K562 (cell line): Measurements from ENCODE around the gene IGF2. TPM values are rescaled to one million over a fixed set of nuclear protein-coding genes. Genes with fewer than 3 reads are reported as not detected.

ENCODE experiments used
- ATAC-seq: fragments of 200-7000 bp; cut with Tn5 transposase; 3 replicates; pipeline ENCODE4 v1.9.1; 2020; ENCODE audit warnings: moderate library complexity
- BruUV-seq: library from RNA; stranded (reverse); fragments of 400-500 nt; replicated peaks from 2 replicates; lab custom pipeline; 2021; lab: Mats Ljungman, UMichigan
- CTCF ChIA-PET: fragments of 300-600 bp; formaldehyde crosslinking; extraction: SDS; loops from one replicate; lab custom pipeline; 2021; ENCODE audit warnings: low intra/inter-chr PET ratio; lab: Yijun Ruan, JAX
- POLR2A ChIA-PET: fragments of 300-600, 350-650 bp; sonication (Branson Sonifier 250); formaldehyde crosslinking; extraction: SDS; loops from one replicate; lab custom pipeline; 2021; ENCODE audit warnings: antibody characterized with exemption, inconsistent platforms; lab: Yijun Ruan, JAX
- DNase-seq, 4 experiments: peaks; one replicate each; pipeline versions ENCODE4 v3.0.0 to v3.0.0-alpha.2; 2011 to 2018; ENCODE audit warnings: low spot score in 3 of 4, mixed read lengths in 3 of 4; ENCODE audit errors: extremely low read depth in 1 of 4
- FAIRE-seq: peaks from 2 replicates; lab custom pipeline; 2011; peaks lifted over from hg19 to GRCh38; lab: Jason Lieb, UNC
- H2AFZ ChIP-seq: 2 replicates; pipeline ENCODE4 v1.6.0; 2011; ENCODE audit warnings: low read depth, low read length, control low read depth, inconsistent platforms
- H3K27ac ChIP-seq: fragments of 200-600 bp; 3 replicates; pipeline ENCODE4 v1.8.0; 2011; ENCODE audit warnings: low read depth, mild to moderate bottlenecking, control low read depth, inconsistent platforms, low read length, moderate library complexity, mixed read lengths; ENCODE audit errors: extremely low read depth
- H3K27me3 ChIP-seq, 2 experiments: fragments of 300-600 bp in 1 of 2; 2 replicates in 1 of 2; 3 replicates in 1 of 2; pipeline versions ENCODE4 v1.6.0 to v1.8.0; 2011; ENCODE audit warnings: inconsistent platforms in 2 of 2, low read length in 2 of 2, mild to moderate bottlenecking in 1 of 2, mixed read lengths in 1 of 2, moderate library complexity in 1 of 2; ENCODE audit not compliant: control insufficient read depth in 2 of 2, insufficient read depth in 2 of 2
- H3K36me3 ChIP-seq: fragments of 300-600 bp; 3 replicates; pipeline ENCODE4 v1.8.0; 2011; ENCODE audit warnings: mild to moderate bottlenecking, low read length, inconsistent platforms; ENCODE audit not compliant: control insufficient read depth, insufficient read depth
- H3K4me1 ChIP-seq, 2 experiments: fragments of 200-600 bp in 1 of 2; replicated peaks in 1 of 2; 2 replicates in 1 of 2; 3 replicates in 1 of 2; pipeline versions ENCODE4 v1.5.1 to v1.8.0; 2011; ENCODE audit warnings: inconsistent platforms in 2 of 2, low read length in 2 of 2, mild to moderate bottlenecking in 1 of 2, mixed read lengths in 1 of 2, moderate library complexity in 1 of 2; ENCODE audit not compliant: control insufficient read depth in 2 of 2, insufficient read depth in 2 of 2
- H3K4me2 ChIP-seq: 2 replicates; pipeline ENCODE4 v1.6.1; 2011; ENCODE audit warnings: low read length, control low read depth, inconsistent platforms, mixed read lengths; ENCODE audit not compliant: insufficient read depth
- H3K4me3 ChIP-seq: fragments of 200-600 bp; sonication (generic), shearing (Covaris generic); 2 replicates; pipeline ENCODE4 v1.5.1; 2016; ENCODE audit warnings: control low read depth, inconsistent platforms
- H3K79me2 ChIP-seq: fragments of 200-600 bp; 3 replicates; pipeline ENCODE4 v1.8.0; 2011; ENCODE audit warnings: low read length, inconsistent platforms; ENCODE audit not compliant: control insufficient read depth, insufficient read depth
- H3K9ac ChIP-seq, 2 experiments: 2 replicates each; pipeline versions ENCODE4 v1.6.0 to v1.6.1; 2011; ENCODE audit warnings: low read depth in 2 of 2, low read length in 2 of 2, control low read depth in 1 of 2, inconsistent platforms in 1 of 2, mild to moderate bottlenecking in 1 of 2, mixed read lengths in 1 of 2; ENCODE audit not compliant: insufficient read depth in 1 of 2
- H3K9me1 ChIP-seq: one replicate; pipeline ENCODE4 v1.6.0; 2011; ENCODE audit warnings: inconsistent platforms, mild to moderate bottlenecking, low read length, moderate library complexity; ENCODE audit not compliant: control insufficient read depth, insufficient read depth
- H3K9me3 ChIP-seq: replicated peaks from 2 replicates; pipeline ENCODE4 v1.5.1; 2011; ENCODE audit warnings: low read depth, low read length, inconsistent platforms; ENCODE audit not compliant: control insufficient read depth, insufficient read depth
- H4K20me1 ChIP-seq: replicated peaks from 2 replicates; pipeline ENCODE4 v1.6.1; 2011; ENCODE audit warnings: low read length, inconsistent platforms, mixed read lengths; ENCODE audit not compliant: control insufficient read depth, insufficient read depth
- CREBBP ChIP-seq: IDR thresholded peaks from one replicate; pipeline ENCODE4 v1.6.1; 2012; ENCODE audit warnings: low read depth, mild to moderate bottlenecking, control low read depth, inconsistent platforms, low read length
- PHF8 ChIP-seq: fragments of 200-600 bp; sonication (generic); IDR thresholded peaks from 2 replicates; pipeline ENCODE4 v1.6.1; 2012; ENCODE audit warnings: mixed run types, mild to moderate bottlenecking, inconsistent platforms, low read length, moderate library complexity, borderline replicate concordance
- ZNF644 ChIP-seq: fragments of 200-800 bp; sonication (Bioruptor generic); IDR thresholded peaks from 2 replicates; pipeline ENCODE4 v1.6.1; 2016; ENCODE audit warnings: low read depth, missing genetic modification characterization, missing compliant biosample characterization
- WGBS: fragments of 100-300 bp; shearing (Covaris generic); methylation state at CpG from one replicate; pipeline ENCODE4 v1.1.6; 2016; ENCODE audit warnings: low coverage, mixed read lengths; ENCODE audit not compliant: insufficient coverage; ENCODE audit errors: missing lambda C conversion rate; 5-methylcytosine and 5-hydroxymethylcytosine counted together
- in situ Hi-C: fragments of 300-500 bp; cut with MboI; formaldehyde crosslinking; loops from 4 replicates; pipeline ENCODE4 v1.15.0; 2018; ENCODE audit warnings: inconsistent platforms, mixed read lengths
- intact Hi-C: fragments of 100-400 bp; cut with micrococcal nuclease; formaldehyde crosslinking; loops from 2 replicates; pipeline ENCODE4 v1.14.2; 2022
- polyA plus RNA-seq, 8 experiments: library from polyadenylated mRNA; depleted of rRNA in 4 of 8; stranded (reverse) in 5 of 8; unstranded in 3 of 8; fragments of >200 nt; fragmentation: Nextera tagmentation in 2 of 8; fragmentation: Illumina TruSeq in 1 of 8; extraction: Ambion mirVana in 2 of 8; extraction: Trizol in 1 of 8; gene quantifications; 2 replicates each; pipeline versions ENCODE4 v1.2.1 to v1.2.3, GENCODE V29; 2011 to 2014; ENCODE audit warnings: inconsistent platforms in 1 of 8, missing spikeins in 1 of 8
- total RNA-seq, 7 experiments: library from RNA; depleted of rRNA in 6 of 7; stranded (reverse); fragments of >200 nt in 6 of 7; fragmentation: Illumina TruSeq in 2 of 7; extraction: Trizol in 2 of 7; gene quantifications; 2 replicates each; pipeline versions ENCODE4 v1.2.1 to v1.2.3, GENCODE V29; 2011 to 2021; ENCODE audit warnings: low replicate concordance in 1 of 7
- TF ChIP-seq, protein P1 (sequence below): fragments of 450-650 bp; formaldehyde crosslinking; IDR thresholded peaks from 2 replicates; pipeline ENCODE4 v1.4.0; 2020; ENCODE audit warnings: mild to moderate bottlenecking, moderate library complexity
- TF ChIP-seq, protein P2 (sequence below): fragments of 450-650 bp; IDR thresholded peaks from 2 replicates; pipeline ENCODE4 v1.6.1; 2016; ENCODE audit warnings: low read depth, mild to moderate bottlenecking, moderate library complexity
- TF ChIP-seq, protein P3 (sequence below): fragments of 250-450 bp; sonication (Bioruptor Pico); IDR thresholded peaks from 2 replicates; pipeline ENCODE4 v1.8.0; 2021; ENCODE audit warnings: borderline replicate concordance, mild to moderate bottlenecking, moderate library complexity; ENCODE audit not compliant: poor library complexity, severe bottlenecking
- TF ChIP-seq, protein P4 (sequence below): sonication (generic); formaldehyde crosslinking; IDR thresholded peaks from 2 replicates; pipeline ENCODE4 v1.8.1; 2022; ENCODE audit warnings: missing genetic modification reagents

Gene IGF2
- total and polyA plus RNA-seq, 9 of the 15 experiments (the other 6 are each of a cell fraction or from before 2014, with no cell fraction given) = 0.16 TPM; not detected in 8

DNA sequence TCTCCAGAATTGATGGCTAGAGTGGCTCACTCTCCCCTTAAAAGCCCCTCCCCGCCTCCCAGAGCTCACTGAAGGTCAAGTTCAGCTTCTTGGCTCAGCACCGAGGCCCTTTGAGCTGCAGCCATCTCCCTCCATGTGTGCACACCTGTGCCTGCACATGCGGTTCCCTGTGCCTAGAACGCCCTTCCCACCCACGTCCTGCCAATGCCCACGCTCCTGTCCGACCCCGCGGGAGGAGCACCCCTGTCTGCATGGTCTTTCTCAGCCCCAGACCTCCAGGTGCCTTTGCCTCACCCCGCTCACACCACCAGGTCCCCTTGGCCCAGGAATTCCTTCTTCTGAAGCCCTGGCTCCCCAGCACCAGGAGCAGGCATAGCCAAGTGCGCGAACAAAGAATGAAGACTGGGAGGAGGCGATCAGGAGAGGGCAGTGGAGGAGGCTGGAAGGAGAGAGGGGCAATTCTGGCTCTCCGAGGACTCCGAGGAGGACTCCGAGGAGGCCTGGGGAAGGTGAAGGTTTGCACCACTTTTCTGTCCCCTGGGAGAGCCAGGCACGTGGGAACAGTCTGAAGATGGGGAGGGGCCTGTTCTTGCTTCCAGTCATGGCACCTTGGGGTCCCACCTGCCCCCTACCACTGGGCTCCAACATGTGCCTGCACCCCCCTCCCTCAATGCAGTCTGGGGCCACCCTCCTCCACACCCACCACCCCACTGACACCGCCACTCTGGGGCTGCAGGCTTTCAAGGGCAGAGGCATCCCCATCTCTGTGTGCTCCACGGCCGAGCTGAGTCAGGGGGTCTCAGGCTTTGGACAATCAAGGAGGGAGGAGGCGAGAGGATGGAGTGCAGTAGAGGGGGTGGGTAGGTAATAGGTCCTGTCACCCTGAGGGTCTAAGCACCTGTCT lies 17.7 kb downstream of the IGF2 start (continued):
- TF ChIP-seq, protein P1, sequence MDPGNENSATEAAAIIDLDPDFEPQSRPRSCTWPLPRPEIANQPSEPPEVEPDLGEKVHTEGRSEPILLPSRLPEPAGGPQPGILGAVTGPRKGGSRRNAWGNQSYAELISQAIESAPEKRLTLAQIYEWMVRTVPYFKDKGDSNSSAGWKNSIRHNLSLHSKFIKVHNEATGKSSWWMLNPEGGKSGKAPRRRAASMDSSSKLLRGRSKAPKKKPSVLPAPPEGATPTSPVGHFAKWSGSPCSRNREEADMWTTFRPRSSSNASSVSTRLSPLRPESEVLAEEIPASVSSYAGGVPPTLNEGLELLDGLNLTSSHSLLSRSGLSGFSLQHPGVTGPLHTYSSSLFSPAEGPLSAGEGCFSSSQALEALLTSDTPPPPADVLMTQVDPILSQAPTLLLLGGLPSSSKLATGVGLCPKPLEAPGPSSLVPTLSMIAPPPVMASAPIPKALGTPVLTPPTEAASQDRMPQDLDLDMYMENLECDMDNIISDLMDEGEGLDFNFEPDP (CRISPR knock-in tag) = no peak
- TF ChIP-seq CREBBP = no peak

DNA sequence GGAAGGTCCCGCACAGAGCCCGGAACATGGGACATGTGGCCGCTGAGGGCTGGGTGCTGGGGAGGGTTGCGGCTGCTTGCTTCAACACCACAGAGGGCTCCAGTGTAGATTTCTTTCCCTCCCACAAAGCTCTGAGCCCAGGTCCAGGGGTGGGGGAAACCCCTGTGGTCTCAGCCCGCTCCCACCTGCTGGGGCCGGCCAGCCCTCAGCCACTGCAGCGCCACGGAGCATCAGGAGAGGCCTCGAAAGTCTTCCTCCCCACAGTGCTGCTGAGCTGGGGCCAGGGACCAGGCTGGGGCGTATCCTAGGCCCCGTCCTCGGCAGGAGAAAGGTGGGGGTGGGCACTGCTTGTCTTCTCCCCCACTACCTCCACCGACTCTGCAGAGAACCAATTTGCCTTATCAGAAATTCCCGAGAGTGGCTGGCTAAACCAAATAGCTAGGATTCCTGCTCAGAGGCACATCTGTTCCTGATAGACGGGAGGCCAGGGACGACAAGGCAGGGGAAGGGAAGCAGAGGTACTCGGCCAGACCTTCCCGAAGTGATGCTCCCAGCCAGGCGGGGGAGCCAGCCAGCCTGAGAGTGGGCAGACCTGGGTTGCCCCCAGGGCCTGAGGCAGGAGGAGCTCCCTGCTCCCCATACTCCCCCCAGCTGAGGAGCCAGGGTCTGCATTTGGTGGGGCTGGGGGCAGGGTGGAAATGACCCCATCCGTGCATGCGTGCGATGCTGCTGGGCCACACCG lies 18.7 kb downstream of the IGF2 start:
- no peaks in the 10 kb centered on the region for H4K20me1 ChIP-seq
- 2% methylated on average over 18 of the region's 23 CpGs for WGBS

More for the DNA sequence above, 18.7 kb downstream of the IGF2 start:
- ChIA-PET POLR2A (interaction anchor here (0.6 to 0.7 kb wide), 2 partner anchors 17 to 285 kb away, joined by 3 read pairs; no protein-coding TSS in a partner anchor), CTCF (no interaction called here)
- Histone ChIP-seq H3K9me1 (no peaks in the 10 kb centered on the region), H3K27me3 (peaks cover 0 to 17% of the 10 kb centered on the region in 2 experiments; a peak in 4 of 5 replicates), H3K4me1 (no peaks in the 10 kb centered on the region), H2AFZ (no peak overlapping the region), H3K4me2 (no peak overlapping the region), H3K36me3 (no peaks in the 10 kb centered on the region), H3K9ac (no peak overlapping the region), H3K4me3 (no peak overlapping the region), H3K9me3 (no peaks in the 10 kb centered on the region), H3K27ac (no peak overlapping the region), H3K79me2 (no peaks in the 10 kb centered on the region)
- no peak for DNase-seq
- in situ Hi-C loops (no loop called here), intact Hi-C loops (no loop called here)
- BruUV-seq = no TSS peak
- no peak for FAIRE-seq
- TF ChIP-seq PHF8 = no peak
- TF ChIP-seq, protein P2, sequence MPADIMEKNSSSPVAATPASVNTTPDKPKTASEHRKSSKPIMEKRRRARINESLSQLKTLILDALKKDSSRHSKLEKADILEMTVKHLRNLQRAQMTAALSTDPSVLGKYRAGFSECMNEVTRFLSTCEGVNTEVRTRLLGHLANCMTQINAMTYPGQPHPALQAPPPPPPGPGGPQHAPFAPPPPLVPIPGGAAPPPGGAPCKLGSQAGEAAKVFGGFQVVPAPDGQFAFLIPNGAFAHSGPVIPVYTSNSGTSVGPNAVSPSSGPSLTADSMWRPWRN = no peak
- TF ChIP-seq ZNF644 (tag) = no peak
- TF ChIP-seq, protein P3, sequence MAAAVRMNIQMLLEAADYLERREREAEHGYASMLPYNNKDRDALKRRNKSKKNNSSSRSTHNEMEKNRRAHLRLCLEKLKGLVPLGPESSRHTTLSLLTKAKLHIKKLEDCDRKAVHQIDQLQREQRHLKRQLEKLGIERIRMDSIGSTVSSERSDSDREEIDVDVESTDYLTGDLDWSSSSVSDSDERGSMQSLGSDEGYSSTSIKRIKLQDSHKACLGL (CRISPR knock-in tag) = no peak
- TF ChIP-seq, protein P4, sequence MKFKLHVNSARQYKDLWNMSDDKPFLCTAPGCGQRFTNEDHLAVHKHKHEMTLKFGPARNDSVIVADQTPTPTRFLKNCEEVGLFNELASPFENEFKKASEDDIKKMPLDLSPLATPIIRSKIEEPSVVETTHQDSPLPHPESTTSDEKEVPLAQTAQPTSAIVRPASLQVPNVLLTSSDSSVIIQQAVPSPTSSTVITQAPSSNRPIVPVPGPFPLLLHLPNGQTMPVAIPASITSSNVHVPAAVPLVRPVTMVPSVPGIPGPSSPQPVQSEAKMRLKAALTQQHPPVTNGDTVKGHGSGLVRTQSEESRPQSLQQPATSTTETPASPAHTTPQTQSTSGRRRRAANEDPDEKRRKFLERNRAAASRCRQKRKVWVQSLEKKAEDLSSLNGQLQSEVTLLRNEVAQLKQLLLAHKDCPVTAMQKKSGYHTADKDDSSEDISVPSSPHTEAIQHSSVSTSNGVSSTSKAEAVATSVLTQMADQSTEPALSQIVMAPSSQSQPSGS = no peak
- no peak for ATAC-seq
